ENCODE results near the gene TMEM132C.

TMEM132C gene

DNA sequence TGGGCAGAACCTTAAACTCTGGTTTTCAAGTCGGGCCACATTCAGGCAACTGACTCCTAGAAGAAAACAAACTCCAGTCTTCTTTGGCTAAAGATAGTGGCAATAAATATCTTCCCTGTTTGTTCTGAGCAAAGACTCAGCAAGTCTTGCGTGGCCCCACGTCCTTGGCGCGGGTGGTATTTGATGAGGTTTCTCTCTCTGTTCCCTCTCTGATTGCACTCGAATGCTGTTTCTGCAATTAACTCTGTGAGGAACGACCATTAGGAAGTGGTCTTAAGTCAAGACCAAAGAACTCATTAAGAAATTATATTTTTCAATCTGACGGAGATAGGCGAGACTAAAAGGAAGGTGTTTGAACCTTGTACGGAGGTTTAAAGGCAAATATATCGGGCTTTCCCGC is 177.6 kb downstream of the TMEM132C start:
- TF ChIP-seq, protein P1, sequence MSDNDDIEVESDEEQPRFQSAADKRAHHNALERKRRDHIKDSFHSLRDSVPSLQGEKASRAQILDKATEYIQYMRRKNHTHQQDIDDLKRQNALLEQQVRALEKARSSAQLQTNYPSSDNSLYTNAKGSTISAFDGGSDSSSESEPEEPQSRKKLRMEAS (IDR thresholded peaks at IDR 0.05): no peak
- no peak for TF ChIP-seq TAF1 (IDR thresholded peaks at IDR 0.05; ENCODE audit: low read depth)
- TF ChIP-seq EGR1 (IDR thresholded peaks at IDR 0.05): no peak

DNA sequence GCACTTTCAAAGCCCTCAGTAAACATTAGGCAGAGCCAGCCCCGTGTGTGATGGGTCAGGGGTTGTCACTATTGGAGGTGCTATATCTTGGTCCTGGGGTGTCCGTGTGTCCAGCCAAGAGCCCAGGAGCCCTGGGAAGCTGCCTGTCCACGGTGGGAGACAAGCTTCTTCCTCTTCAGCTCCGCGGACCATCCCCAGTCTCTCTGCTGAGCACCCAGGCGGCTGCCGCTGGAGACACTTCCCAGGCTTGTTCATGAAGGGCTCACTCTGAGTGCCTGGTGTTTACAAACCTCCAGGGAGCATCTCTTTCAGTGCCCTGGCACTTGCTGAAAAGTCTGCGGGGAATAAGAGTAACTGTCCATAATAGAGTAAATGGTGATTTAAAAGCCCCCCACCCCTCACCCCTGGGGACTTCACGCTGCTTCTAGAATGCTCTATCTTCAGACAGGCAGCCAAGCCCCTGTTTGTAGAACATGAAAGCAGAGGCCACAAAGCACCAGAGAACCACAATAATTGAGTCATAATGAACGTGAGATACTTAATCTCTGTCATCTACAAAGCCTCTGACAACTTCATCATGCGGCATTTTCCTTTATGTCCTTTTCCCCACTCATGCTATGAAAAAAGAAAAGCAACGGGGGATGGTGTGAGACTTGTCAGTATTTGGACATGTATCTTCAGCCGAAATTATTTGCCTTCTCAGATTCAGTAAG is 178.6 kb downstream of the TMEM132C start:
- TF ChIP-seq, protein P1 (IDR thresholded peaks at IDR 0.05): no peak
- TF ChIP-seq TAF1 (IDR thresholded peaks at IDR 0.05; ENCODE audit: low read depth): no peak
- no peak for TF ChIP-seq YY1 (IDR thresholded peaks at IDR 0.05; ENCODE audit: low read depth)
- no peak for TF ChIP-seq CEBPB (IDR thresholded peaks at IDR 0.05)
- TF ChIP-seq TEAD4 (IDR thresholded peaks at IDR 0.05): no peak
- TF ChIP-seq, protein P2, sequence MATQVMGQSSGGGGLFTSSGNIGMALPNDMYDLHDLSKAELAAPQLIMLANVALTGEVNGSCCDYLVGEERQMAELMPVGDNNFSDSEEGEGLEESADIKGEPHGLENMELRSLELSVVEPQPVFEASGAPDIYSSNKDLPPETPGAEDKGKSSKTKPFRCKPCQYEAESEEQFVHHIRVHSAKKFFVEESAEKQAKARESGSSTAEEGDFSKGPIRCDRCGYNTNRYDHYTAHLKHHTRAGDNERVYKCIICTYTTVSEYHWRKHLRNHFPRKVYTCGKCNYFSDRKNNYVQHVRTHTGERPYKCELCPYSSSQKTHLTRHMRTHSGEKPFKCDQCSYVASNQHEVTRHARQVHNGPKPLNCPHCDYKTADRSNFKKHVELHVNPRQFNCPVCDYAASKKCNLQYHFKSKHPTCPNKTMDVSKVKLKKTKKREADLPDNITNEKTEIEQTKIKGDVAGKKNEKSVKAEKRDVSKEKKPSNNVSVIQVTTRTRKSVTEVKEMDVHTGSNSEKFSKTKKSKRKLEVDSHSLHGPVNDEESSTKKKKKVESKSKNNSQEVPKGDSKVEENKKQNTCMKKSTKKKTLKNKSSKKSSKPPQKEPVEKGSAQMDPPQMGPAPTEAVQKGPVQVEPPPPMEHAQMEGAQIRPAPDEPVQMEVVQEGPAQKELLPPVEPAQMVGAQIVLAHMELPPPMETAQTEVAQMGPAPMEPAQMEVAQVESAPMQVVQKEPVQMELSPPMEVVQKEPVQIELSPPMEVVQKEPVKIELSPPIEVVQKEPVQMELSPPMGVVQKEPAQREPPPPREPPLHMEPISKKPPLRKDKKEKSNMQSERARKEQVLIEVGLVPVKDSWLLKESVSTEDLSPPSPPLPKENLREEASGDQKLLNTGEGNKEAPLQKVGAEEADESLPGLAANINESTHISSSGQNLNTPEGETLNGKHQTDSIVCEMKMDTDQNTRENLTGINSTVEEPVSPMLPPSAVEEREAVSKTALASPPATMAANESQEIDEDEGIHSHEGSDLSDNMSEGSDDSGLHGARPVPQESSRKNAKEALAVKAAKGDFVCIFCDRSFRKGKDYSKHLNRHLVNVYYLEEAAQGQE (IDR thresholded peaks at IDR 0.05; ENCODE audit: low read depth): no peak
- TF ChIP-seq CREB1 (IDR thresholded peaks at IDR 0.05; ENCODE audit: low read depth): no peak
- TF ChIP-seq EP300 (IDR thresholded peaks at IDR 0.05; ENCODE audit: borderline replicate concordance): no peak
- TF ChIP-seq ZBTB7A (IDR thresholded peaks at IDR 0.05; ENCODE audit: low read depth): no peak

DNA sequence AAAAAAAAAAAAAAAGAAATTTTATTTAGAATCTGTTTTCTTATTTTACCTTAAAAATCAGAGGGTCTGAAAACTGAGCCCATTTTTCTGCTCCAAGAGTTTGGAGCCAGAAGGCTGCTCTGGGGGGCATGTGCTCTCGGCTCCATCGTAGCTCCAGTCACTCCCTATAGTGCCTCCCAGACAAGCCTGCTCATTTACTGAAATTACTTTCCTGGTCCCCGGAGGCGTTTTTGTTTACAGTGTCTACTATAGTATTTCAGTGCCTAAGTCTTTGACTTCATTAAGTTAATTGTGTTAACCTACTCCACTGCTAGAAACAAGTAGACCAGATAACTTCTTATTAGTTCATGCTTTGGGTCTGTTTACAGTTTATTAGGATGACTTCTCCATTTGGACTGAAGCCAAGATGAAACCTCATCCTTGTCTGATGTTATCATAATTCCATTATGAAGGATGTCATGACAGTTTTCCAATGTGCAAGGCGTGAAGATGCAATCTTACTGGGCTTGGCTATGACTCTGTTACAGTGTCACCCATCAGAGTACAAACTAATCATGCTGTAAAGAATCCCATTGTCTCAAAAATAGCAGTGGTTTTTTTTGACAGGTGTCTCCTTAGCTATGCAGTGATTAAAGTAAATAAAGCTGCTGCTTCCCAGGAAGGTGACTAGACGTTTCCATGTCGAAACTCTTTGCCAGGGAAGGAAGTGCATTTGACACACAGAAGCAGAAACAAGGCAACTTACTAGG is 182.3 kb downstream of the TMEM132C start:
- no peak for TF ChIP-seq CREB1 (IDR thresholded peaks at IDR 0.05; ENCODE audit: low read depth)
- TF ChIP-seq, protein P3, sequence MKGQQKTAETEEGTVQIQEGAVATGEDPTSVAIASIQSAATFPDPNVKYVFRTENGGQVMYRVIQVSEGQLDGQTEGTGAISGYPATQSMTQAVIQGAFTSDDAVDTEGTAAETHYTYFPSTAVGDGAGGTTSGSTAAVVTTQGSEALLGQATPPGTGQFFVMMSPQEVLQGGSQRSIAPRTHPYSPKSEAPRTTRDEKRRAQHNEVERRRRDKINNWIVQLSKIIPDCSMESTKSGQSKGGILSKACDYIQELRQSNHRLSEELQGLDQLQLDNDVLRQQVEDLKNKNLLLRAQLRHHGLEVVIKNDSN (IDR thresholded peaks at IDR 0.05): no peak
- no peak for TF ChIP-seq TEAD4 (IDR thresholded peaks at IDR 0.05)
- no peak for TF ChIP-seq CEBPB (IDR thresholded peaks at IDR 0.05)
- TF ChIP-seq FOXM1 (IDR thresholded peaks at IDR 0.05; ENCODE audit: borderline replicate concordance, low read depth): no peak
- TF ChIP-seq YY1 (IDR thresholded peaks at IDR 0.05; ENCODE audit: low read depth): no peak
- no peak for TF ChIP-seq NFIC (IDR thresholded peaks at IDR 0.05)
- TF ChIP-seq EGR1 (IDR thresholded peaks at IDR 0.05): no peak
- TF ChIP-seq, protein P2 (IDR thresholded peaks at IDR 0.05; ENCODE audit: low read depth): no peak
- TF ChIP-seq RAD21 (IDR thresholded peaks at IDR 0.05; ENCODE audit: low read depth): no peak
- TF ChIP-seq ZBTB7A (IDR thresholded peaks at IDR 0.05; ENCODE audit: low read depth): no peak
- no peak for TF ChIP-seq TAF1 (IDR thresholded peaks at IDR 0.05; ENCODE audit: low read depth)
- TF ChIP-seq TCF12 (IDR thresholded peaks at IDR 0.05; ENCODE audit: low read depth): no peak
- TF ChIP-seq, protein P1 (IDR thresholded peaks at IDR 0.05): no peak
- TF ChIP-seq EP300 (IDR thresholded peaks at IDR 0.05; ENCODE audit: borderline replicate concordance): no peak

DNA sequence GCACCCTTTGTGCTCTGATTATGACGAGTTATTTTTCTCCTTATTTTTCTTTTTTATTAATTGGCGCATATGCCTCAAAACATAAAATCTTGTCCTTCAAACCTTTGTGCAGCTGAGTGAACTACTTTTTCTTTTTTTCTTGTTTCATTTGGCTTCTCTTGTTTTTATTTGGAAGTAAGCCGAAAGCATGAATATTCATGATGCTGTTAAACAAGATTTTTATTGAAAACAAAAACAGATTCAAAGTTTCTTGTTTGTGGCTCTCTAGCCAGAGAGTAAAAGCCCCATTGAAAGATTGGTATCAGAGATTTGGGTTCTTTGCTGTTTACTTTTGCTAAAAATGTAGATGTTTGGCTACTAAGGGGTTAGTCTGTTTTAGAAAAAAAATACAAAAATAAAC is 183.8 kb downstream of the TMEM132C start:
- TF ChIP-seq EGR1 (IDR thresholded peaks at IDR 0.05) (no peak), CEBPB (IDR thresholded peaks at IDR 0.05) (no peak), TEAD4 (IDR thresholded peaks at IDR 0.05) (no peak), ZBTB7A (IDR thresholded peaks at IDR 0.05; ENCODE audit: low read depth) (no peak), EP300 (IDR thresholded peaks at IDR 0.05; ENCODE audit: borderline replicate concordance) (no peak), YY1 (IDR thresholded peaks at IDR 0.05; ENCODE audit: low read depth) (no peak), RAD21 (IDR thresholded peaks at IDR 0.05; ENCODE audit: low read depth) (no peak), NFIC (IDR thresholded peaks at IDR 0.05) (no peak), FOXM1 (IDR thresholded peaks at IDR 0.05; ENCODE audit: borderline replicate concordance, low read depth) (no peak), TCF12 (IDR thresholded peaks at IDR 0.05; ENCODE audit: low read depth) (no peak), CREB1 (IDR thresholded peaks at IDR 0.05; ENCODE audit: low read depth) (no peak), TAF1 (IDR thresholded peaks at IDR 0.05; ENCODE audit: low read depth) (no peak)
- TF ChIP-seq, protein P1 (IDR thresholded peaks at IDR 0.05): no peak
- TF ChIP-seq, protein P2 (IDR thresholded peaks at IDR 0.05; ENCODE audit: low read depth): no peak
- TF ChIP-seq, protein P3 (IDR thresholded peaks at IDR 0.05): no peak

All from Ishikawa (cell line).